Ishikawa (cell line): ENCODE measurements around the gene JPT2.

Experiments
- CEBPB ChIP-seq: IDR thresholded peaks from 2 replicates; pipeline ENCODE4 v1.6.1; 2012
- CREB1 ChIP-seq: IDR thresholded peaks from 2 replicates; pipeline ENCODE4 v1.6.1; 2012; ENCODE audit warnings: low read depth
- EGR1 ChIP-seq: IDR thresholded peaks from 2 replicates; pipeline ENCODE4 v1.6.1; 2012
- EP300 ChIP-seq: IDR thresholded peaks from 2 replicates; pipeline ENCODE4 v1.6.1; 2012; ENCODE audit warnings: borderline replicate concordance
- MAX ChIP-seq: IDR thresholded peaks from 2 replicates; pipeline ENCODE4 v1.6.1; 2012
- RAD21 ChIP-seq: IDR thresholded peaks from 2 replicates; pipeline ENCODE4 v1.6.1; 2012; ENCODE audit warnings: low read depth
- USF1 ChIP-seq: IDR thresholded peaks from 2 replicates; pipeline ENCODE4 v1.6.1; 2012
- ZBTB7A ChIP-seq: IDR thresholded peaks from 2 replicates; pipeline ENCODE4 v1.6.1; 2012; ENCODE audit warnings: low read depth
- TF ChIP-seq, protein P1 (sequence below): IDR thresholded peaks from 2 replicates; pipeline ENCODE4 v1.6.1; 2012; ENCODE audit warnings: low read depth, mild to moderate bottlenecking

GRCh38 chr16:1696863-1697262 is 18.8 kb downstream of the JPT2 start:
- TF ChIP-seq RAD21 (no peak), MAX (no peak), CREB1 (no peak), EGR1 (no peak), CEBPB (no peak), USF1 (no peak), EP300 (no peak), ZBTB7A (no peak)
- TF ChIP-seq, protein P1, sequence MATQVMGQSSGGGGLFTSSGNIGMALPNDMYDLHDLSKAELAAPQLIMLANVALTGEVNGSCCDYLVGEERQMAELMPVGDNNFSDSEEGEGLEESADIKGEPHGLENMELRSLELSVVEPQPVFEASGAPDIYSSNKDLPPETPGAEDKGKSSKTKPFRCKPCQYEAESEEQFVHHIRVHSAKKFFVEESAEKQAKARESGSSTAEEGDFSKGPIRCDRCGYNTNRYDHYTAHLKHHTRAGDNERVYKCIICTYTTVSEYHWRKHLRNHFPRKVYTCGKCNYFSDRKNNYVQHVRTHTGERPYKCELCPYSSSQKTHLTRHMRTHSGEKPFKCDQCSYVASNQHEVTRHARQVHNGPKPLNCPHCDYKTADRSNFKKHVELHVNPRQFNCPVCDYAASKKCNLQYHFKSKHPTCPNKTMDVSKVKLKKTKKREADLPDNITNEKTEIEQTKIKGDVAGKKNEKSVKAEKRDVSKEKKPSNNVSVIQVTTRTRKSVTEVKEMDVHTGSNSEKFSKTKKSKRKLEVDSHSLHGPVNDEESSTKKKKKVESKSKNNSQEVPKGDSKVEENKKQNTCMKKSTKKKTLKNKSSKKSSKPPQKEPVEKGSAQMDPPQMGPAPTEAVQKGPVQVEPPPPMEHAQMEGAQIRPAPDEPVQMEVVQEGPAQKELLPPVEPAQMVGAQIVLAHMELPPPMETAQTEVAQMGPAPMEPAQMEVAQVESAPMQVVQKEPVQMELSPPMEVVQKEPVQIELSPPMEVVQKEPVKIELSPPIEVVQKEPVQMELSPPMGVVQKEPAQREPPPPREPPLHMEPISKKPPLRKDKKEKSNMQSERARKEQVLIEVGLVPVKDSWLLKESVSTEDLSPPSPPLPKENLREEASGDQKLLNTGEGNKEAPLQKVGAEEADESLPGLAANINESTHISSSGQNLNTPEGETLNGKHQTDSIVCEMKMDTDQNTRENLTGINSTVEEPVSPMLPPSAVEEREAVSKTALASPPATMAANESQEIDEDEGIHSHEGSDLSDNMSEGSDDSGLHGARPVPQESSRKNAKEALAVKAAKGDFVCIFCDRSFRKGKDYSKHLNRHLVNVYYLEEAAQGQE, result no peak
